ENCODE data around the gene KPRP. TPM values are rescaled to one million over a fixed set of nuclear protein-coding genes. Genes with fewer than 3 reads are reported as not detected.

KPRP gene
- total and polyA plus RNA-seq, 2 experiments from 2014 or later: not detected

DNA sequence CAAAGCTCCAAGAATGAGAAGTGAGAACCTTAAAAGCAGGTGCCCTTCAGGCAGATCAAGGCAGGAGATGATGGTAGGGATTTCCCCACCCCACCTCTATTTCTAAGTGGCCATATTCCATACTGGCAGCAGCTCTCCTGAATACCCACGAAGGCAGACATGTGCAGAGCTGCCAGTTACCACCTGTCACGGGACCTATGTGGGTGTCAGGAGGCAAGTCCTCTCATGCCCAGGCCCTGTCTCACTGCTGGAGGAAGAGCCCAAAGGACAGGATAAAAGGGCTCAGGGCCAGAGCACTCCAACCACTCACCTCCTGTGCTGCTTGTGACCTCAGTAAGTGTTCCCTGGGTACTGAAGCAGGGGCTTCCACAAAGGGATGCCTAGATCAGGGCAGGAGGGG lies 53.2 kb downstream of the KPRP start:
- DNase-seq (ENCODE audit: low spot score) (no peak), ATAC-seq (no peak)
- Mint-ChIP-seq H3K4me3 (no peak overlapping the region), H3K4me1 (peaks cover 2% of the 10 kb centered on the region; the same call in 1 of the 3 replicates), H3K36me3 (ENCODE audit: low read depth) (no peaks in the 10 kb centered on the region), H3K27ac (no peak overlapping the region), H3K9me3 (no peaks in the 10 kb centered on the region), H3K27me3 (ENCODE audit: insufficient read depth, low read depth, poor library complexity) (no peaks in the 10 kb centered on the region)
- Histone ChIP-seq H3K9me2 (ENCODE audit: insufficient read depth) (0 out of 2 replicates have a peak, but pooled peaks cover 6% of the 10 kb centered on the region), H3K4me1 (ENCODE audit: insufficient read depth) (no peaks in the 10 kb centered on the region), H3K36me3 (ENCODE audit: insufficient read depth) (no peaks in the 10 kb centered on the region), H3K27me3 (ENCODE audit: insufficient read depth) (no peaks in the 10 kb centered on the region), H2AFZ (no peak overlapping the region), H4K20me1 (replicated peaks; ENCODE audit: insufficient read depth) (no peaks in the 10 kb centered on the region), H3K27ac (ENCODE audit: low read depth) (no peak overlapping the region), H3K4me2 (no peak overlapping the region), H3K79me2 (replicated peaks; ENCODE audit: insufficient read depth) (no peaks in the 10 kb centered on the region), H3K4me3 (no peak overlapping the region), H3F3A (replicated peaks; ENCODE audit: low read depth) (no peaks in the 10 kb centered on the region)
- TF ChIP-seq, protein P1, sequence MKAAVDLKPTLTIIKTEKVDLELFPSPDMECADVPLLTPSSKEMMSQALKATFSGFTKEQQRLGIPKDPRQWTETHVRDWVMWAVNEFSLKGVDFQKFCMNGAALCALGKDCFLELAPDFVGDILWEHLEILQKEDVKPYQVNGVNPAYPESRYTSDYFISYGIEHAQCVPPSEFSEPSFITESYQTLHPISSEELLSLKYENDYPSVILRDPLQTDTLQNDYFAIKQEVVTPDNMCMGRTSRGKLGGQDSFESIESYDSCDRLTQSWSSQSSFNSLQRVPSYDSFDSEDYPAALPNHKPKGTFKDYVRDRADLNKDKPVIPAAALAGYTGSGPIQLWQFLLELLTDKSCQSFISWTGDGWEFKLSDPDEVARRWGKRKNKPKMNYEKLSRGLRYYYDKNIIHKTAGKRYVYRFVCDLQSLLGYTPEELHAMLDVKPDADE (IDR thresholded peaks at IDR 0.05): no peak
- TF ChIP-seq ZNF114 (CRISPR knock-in tag; IDR thresholded peaks at IDR 0.05) (no peak), CREB1 (CRISPR knock-in tag; IDR thresholded peaks at IDR 0.05; ENCODE audit: low read depth) (no peak), ZNF331 (CRISPR knock-in tag; IDR thresholded peaks at IDR 0.05; ENCODE audit: low read depth) (no peak), EZH2phosphoT487 (IDR thresholded peaks at IDR 0.05; ENCODE audit: unreplicated experiment) (no peak), POLR2AphosphoS5 (IDR thresholded peaks at IDR 0.05; ENCODE audit: low read depth) (no peak), STAT1 (IDR thresholded peaks at IDR 0.05; ENCODE audit: unreplicated experiment) (no peak), JUNB (IDR thresholded peaks at IDR 0.05; ENCODE audit: unreplicated experiment) (no peak), NANOG (IDR thresholded peaks at IDR 0.05; ENCODE audit: borderline replicate concordance) (no peak), EZH2 (IDR thresholded peaks at IDR 0.05; ENCODE audit: low read depth, unreplicated experiment) (no peak)
- TF ChIP-seq, protein P2, sequence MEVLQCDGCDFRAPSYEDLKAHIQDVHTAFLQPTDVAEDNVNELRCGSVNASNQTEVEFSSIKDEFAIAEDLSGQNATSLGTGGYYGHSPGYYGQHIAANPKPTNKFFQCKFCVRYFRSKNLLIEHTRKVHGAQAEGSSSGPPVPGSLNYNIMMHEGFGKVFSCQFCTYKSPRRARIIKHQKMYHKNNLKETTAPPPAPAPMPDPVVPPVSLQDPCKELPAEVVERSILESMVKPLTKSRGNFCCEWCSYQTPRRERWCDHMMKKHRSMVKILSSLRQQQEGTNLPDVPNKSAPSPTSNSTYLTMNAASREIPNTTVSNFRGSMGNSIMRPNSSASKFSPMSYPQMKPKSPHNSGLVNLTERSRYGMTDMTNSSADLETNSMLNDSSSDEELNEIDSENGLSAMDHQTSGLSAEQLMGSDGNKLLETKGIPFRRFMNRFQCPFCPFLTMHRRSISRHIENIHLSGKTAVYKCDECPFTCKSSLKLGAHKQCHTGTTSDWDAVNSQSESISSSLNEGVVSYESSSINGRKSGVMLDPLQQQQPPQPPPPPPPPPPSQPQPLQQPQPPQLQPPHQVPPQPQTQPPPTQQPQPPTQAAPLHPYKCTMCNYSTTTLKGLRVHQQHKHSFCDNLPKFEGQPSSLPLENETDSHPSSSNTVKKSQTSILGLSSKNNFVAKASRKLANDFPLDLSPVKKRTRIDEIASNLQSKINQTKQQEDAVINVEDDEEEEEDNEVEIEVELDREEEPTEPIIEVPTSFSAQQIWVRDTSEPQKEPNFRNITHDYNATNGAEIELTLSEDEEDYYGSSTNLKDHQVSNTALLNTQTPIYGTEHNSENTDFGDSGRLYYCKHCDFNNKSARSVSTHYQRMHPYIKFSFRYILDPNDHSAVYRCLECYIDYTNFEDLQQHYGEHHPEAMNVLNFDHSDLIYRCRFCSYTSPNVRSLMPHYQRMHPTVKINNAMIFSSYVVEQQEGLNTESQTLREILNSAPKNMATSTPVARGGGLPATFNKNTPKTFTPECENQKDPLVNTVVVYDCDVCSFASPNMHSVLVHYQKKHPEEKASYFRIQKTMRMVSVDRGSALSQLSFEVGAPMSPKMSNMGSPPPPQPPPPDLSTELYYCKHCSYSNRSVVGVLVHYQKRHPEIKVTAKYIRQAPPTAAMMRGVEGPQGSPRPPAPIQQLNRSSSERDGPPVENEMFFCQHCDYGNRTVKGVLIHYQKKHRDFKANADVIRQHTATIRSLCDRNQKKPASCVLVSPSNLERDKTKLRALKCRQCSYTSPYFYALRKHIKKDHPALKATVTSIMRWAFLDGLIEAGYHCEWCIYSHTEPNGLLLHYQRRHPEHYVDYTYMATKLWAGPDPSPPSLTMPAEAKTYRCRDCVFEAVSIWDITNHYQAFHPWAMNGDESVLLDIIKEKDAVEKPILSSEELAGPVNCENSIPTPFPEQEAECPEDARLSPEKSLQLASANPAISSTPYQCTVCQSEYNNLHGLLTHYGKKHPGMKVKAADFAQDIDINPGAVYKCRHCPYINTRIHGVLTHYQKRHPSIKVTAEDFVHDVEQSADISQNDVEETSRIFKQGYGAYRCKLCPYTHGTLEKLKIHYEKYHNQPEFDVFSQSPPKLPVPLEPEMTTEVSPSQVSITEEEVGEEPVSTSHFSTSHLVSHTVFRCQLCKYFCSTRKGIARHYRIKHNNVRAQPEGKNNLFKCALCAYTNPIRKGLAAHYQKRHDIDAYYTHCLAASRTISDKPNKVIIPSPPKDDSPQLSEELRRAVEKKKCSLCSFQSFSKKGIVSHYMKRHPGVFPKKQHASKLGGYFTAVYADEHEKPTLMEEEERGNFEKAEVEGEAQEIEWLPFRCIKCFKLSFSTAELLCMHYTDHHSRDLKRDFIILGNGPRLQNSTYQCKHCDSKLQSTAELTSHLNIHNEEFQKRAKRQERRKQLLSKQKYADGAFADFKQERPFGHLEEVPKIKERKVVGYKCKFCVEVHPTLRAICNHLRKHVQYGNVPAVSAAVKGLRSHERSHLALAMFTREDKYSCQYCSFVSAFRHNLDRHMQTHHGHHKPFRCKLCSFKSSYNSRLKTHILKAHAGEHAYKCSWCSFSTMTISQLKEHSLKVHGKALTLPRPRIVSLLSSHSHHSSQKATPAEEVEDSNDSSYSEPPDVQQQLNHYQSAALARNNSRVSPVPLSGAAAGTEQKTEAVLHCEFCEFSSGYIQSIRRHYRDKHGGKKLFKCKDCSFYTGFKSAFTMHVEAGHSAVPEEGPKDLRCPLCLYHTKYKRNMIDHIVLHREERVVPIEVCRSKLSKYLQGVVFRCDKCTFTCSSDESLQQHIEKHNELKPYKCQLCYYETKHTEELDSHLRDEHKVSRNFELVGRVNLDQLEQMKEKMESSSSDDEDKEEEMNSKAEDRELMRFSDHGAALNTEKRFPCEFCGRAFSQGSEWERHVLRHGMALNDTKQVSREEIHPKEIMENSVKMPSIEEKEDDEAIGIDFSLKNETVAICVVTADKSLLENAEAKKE (CRISPR knock-in tag; IDR thresholded peaks at IDR 0.05): no peak
- TF ChIP-seq, protein P3, sequence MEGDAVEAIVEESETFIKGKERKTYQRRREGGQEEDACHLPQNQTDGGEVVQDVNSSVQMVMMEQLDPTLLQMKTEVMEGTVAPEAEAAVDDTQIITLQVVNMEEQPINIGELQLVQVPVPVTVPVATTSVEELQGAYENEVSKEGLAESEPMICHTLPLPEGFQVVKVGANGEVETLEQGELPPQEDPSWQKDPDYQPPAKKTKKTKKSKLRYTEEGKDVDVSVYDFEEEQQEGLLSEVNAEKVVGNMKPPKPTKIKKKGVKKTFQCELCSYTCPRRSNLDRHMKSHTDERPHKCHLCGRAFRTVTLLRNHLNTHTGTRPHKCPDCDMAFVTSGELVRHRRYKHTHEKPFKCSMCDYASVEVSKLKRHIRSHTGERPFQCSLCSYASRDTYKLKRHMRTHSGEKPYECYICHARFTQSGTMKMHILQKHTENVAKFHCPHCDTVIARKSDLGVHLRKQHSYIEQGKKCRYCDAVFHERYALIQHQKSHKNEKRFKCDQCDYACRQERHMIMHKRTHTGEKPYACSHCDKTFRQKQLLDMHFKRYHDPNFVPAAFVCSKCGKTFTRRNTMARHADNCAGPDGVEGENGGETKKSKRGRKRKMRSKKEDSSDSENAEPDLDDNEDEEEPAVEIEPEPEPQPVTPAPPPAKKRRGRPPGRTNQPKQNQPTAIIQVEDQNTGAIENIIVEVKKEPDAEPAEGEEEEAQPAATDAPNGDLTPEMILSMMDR (conservative IDR thresholded peaks at IDR 0.05; ENCODE audit: low read depth in 2 of 2): no peak
- TF ChIP-seq, protein P4, sequence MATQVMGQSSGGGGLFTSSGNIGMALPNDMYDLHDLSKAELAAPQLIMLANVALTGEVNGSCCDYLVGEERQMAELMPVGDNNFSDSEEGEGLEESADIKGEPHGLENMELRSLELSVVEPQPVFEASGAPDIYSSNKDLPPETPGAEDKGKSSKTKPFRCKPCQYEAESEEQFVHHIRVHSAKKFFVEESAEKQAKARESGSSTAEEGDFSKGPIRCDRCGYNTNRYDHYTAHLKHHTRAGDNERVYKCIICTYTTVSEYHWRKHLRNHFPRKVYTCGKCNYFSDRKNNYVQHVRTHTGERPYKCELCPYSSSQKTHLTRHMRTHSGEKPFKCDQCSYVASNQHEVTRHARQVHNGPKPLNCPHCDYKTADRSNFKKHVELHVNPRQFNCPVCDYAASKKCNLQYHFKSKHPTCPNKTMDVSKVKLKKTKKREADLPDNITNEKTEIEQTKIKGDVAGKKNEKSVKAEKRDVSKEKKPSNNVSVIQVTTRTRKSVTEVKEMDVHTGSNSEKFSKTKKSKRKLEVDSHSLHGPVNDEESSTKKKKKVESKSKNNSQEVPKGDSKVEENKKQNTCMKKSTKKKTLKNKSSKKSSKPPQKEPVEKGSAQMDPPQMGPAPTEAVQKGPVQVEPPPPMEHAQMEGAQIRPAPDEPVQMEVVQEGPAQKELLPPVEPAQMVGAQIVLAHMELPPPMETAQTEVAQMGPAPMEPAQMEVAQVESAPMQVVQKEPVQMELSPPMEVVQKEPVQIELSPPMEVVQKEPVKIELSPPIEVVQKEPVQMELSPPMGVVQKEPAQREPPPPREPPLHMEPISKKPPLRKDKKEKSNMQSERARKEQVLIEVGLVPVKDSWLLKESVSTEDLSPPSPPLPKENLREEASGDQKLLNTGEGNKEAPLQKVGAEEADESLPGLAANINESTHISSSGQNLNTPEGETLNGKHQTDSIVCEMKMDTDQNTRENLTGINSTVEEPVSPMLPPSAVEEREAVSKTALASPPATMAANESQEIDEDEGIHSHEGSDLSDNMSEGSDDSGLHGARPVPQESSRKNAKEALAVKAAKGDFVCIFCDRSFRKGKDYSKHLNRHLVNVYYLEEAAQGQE (IDR thresholded peaks at IDR 0.05; ENCODE audit: unreplicated experiment): no peak

Data from GM23338 (cell line).